Activated CD4-positive, CD25-positive, alpha-beta regulatory T cell treated with anti-CD3 and anti-CD28 coated beads, Interleukin-2, amount 50 U/mL, for 24 hours (primary cell): Measurements from ENCODE around the gene FIGN.

Experiments used
- ATAC-seq, 2 donors: fragments of 150-1000 bp; cut with Tn5 transposase; one replicate each; pipeline ENCODE4 v1.10.0; 2021; ENCODE audit warnings: mild to moderate bottlenecking in 1 of 2, moderate library complexity in 1 of 2

FIGN gene

DNA sequence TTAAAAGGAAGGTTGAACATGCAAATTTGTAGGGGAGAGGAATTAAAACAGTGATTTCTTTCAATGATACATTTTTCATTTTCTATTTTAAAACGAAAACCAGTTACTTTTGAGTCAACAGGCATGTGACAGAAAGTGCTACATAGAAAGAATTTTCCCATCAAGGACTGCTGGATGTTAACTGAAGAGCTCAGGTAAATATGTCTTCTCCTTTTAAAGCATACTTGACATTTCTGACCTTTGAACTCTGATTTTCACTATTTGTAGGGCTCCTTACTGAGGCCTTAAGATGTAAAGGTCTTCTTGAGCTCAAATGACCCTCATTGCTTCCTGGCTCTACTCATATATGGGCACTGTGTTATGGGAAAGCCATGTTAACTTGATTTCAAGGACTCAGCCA is 32.4 kb downstream of the FIGN start:
- ATAC-seq: no peak

DNA sequence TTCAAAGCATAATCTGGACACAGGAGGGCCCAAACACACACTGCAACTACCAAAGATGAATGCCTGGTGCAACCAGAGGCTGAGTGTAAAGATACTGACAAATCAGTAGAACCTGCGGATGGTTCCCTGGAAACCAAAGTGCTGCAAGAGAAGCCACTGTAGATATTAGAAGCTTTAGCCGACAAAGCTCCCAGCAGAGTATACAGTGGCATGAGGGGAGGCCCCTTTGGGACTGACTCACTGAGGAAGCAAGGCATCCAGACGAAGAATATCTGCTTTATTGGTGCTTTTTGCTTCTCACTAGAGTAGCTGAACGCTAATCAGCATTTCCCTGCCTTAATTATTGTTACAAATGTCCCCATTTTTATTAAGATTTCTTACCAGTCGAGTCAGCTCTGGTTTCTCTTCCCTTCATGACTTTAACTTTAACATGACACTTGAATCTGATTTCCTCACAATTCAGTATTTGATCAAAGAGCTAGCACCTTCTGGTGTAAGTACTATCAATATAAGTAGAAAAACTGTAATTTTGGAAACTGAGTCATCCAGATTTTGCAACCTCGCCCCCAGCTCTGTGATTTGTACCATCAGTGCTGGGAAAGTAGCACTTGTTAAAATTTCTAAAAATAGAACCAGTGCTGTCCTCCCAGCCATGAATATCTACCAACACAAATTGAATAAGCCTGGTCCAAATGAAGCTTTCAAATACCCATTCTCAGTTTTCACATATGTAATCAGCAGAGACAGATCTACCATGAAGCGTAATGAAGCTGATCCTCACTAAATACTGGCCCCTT is 34.2 kb downstream of the FIGN start:
- ATAC-seq: no peak

DNA sequence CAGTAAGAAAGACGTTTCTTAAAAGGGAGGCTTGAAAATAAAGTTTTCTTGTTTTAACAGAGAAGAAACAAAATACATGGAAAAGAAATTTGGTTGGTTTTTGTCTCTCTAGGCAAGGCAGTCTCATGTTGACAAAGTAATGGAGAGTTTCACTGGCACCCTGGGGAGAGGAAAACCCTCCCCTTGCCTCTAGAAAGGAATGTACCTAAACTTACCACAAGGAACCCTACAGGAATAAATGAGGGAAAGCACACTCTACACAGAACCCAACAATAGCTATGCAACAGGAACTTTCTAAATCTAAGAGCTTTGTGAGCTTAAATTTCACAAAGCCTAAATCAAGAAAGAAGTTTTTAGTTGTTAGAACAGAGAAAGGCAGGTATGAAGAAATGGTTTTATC is 37.0 kb downstream of the FIGN start:
- no peak for ATAC-seq

DNA sequence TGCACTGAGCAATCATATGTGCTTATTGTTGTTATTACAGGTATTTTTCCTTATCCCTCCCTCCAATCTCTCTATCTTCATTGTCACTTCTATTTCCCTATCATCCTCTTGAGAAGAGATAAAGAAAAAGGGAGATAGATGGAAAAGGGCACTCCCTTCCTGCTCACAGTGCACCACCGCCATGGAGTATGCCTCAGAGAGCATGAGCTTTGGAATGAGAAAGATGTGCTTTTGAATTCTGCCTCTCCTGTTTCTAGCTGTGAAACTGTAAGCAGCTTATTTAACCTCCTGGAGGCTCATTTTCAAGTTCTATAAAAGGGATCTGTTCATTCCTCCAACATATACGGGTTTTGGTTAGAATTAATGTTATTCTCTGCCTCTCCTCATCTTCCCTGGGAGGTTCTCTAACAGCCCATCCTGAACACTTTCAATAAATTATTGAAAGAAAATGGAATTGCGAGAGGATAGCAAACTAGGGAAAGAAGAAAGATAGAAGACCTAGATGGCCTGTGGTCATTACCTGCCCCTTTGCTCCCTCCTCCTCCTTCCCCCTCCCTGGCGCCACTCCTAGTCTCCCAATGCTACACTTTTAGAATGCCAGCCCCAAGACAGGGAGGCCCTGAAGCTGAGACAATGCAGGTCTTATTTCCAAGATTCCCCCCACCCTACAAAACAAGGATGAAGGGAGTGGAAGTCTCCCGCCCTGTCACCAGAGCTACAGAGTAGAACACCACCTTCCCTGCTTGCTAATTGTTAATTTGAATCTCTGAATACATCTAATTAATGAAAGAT is 37.8 kb downstream of the FIGN start:
- no peak for ATAC-seq

GRCh38 chr2:163697429-163697828 is 38.4 kb downstream of the FIGN start:
- no peak for ATAC-seq

- no peak for ATAC-seq
Observed at GRCh38 chr2:163693484-163693883, 42.3 kb downstream of the FIGN start.

GRCh38 chr2:163692611-163693482 is 43.0 kb downstream of the FIGN start:
- ATAC-seq: no peak

DNA sequence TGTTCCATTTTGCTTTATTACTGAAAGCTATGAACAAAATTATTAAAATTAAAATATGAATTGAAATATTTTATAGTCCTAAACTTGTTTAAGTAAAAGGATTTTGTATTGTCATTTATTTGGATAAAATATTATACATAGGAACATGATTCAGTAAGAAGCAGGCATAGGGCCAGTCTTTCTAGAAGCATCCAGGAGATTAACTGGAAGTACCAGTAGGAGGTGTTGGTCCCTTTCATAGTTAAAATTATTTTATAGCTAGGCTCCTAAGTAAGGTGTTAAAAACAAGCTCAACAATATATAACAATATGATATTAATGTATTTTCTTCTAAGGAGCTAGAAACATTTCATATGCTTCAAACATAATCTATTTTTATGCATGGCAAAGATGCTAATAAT is 43.7 kb downstream of the FIGN start:
- ATAC-seq: no peak

DNA sequence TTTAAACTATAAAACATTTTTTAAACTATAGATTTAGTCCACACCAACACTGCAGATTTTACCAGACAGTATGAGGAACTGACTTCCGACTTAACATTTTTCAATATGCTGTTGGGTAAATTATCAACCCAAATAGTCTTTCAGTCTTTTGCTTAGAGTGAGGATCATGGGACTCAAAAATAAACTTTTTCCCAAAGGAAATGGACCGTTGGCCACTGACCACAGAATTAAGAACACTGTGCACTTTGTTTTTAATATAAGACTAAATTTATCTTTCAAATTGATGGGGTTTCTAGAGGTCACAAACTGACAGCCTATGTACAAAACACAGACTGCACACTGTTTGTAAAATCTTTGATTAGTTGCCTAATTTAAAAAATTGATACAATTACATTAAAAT is 44.9 kb downstream of the FIGN start:
- ATAC-seq: no peak

- ATAC-seq: no peak
Observed at GRCh38 chr2:163687217-163687616, 48.6 kb downstream of the FIGN start.

- no peak for ATAC-seq
Observed at GRCh38 chr2:163686289-163686688, 49.5 kb downstream of the FIGN start.

- no peak for ATAC-seq
Observed at GRCh38 chr2:163682695-163683094, 53.1 kb downstream of the FIGN start.

DNA sequence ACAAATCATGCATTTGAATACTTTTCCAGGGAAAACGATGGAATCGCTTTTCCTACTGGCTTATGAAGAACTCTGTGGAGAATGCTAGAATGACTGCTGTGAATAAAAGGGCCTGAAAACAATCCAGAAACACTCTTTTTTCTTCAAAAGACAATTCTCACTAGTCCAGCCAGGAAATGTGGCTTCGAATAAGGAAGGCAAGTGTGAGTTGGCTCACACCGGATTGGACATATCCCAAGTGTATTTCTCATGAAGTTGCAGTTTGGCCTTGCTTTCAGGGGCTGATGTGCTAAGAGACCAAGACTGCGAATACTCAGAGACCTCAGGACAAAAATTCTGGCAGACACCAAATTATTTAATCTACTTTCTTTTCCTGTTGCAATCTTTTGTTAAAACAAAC is 54.1 kb downstream of the FIGN start:
- ATAC-seq: no peak

GRCh38 chr2:163675388-163675787 is 60.4 kb downstream of the FIGN start:
- ATAC-seq: no peak

DNA sequence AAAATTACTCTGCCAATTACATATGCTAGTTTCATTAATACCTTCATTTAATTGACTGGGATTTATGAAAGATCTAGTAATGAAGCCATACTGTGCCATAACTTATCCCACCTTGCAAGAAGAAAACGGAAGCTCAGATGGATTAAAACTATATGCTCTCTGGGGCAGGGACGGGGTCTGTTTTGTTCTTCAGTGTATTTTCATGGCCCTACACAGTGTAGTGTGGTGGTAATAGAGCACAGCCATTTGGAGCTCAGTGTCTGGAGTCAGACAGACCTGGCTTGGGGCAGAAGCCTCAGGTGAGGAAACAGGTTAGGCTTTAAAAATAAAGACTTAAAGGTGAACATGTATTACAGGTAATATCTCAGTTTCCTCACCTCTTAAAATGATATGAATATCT is 62.3 kb downstream of the FIGN start:
- no peak for ATAC-seq

DNA sequence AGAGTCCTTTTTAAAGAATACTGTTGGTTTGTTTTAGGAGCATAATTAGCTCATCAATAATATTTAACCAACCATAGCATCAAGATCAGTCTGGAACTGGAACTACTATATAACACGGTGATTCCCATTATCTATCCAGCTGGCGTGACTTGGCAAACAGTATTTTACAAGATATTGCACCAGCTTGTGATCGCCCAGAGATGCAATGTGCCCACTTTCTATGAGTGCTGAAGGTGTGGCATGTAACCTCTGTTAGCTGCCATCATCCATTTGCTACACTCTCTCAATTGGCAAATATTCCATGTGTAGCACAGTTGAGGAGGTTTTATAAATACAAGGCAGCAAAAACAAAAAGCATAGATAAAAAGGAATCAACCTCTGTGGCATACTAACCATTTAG is 64.9 kb downstream of the FIGN start:
- ATAC-seq: no peak

DNA sequence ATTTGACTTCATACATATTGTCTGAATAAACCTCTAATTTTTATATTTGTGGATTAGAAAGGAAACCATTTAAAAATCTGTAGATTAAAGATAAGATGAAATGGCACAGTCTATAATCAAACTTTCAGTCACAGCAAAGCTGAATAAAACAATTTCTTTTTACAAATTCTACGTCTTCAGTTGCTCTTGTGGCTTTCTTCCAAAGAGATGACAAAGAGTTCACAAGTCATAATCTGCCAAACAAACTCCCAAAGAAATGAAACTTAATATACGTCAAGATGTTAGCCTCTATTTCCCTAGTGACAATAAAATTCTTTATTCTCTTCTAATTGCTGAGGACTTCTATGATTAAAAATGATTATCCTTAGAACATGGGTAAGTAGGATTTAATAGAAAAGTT is 66.3 kb downstream of the FIGN start:
- no peak for ATAC-seq

DNA sequence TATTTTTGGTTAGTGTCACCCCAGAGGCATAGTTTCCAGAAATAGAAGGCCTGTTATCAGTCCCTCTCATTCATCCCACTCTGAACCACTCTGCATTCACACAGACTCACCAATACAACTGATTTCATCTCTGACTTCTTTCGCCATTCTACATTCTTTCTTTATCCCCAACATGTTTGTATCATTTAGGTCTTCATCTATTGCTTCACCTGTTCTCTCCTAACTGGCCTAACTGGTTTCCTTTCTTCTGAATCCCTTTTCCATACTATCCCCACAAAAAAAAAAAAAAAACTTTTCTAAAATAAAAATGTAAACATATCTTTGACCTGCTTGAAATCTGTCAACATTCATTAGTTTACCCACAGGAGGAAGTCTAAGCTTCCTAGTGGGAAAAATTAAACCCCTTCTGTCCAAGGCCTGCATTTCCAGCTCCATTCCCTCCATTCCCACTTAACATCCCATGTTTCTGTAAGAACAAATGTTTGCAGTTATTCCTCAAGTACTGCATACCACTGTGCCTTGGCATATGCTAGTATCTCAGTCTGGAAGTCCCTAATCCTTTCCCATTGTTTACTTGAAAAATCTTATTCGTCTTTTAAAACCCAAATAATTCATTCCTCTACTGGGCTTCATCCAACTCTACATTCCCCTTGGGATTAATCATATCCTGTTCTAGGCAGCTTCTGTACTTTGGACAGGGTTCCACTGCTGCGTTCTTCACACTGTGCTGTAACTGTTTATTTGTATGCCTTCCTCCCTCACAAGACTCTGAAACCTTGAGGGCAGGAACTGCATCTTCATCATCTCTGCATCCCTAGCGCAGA is 68.5 kb downstream of the FIGN start:
- no peak for ATAC-seq

DNA sequence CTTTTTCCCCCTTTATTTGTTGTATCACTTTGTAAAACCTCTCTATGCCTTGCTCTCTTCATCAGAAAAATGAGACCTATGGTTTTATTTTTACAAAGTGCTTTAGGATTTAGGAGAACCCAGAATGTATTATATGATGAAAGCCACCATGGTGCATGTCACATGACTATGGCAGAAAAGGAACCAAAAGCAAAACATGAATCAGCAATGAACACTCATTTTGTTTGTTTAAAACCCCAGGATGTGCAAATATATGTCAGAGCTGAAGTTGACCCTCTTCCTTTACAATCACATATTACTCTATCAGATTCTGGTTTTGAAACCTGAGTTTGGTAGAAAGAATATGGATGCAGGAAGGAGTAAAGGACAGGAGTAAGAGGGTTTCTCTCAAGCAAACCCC is 70.0 kb downstream of the FIGN start:
- no peak for ATAC-seq

DNA sequence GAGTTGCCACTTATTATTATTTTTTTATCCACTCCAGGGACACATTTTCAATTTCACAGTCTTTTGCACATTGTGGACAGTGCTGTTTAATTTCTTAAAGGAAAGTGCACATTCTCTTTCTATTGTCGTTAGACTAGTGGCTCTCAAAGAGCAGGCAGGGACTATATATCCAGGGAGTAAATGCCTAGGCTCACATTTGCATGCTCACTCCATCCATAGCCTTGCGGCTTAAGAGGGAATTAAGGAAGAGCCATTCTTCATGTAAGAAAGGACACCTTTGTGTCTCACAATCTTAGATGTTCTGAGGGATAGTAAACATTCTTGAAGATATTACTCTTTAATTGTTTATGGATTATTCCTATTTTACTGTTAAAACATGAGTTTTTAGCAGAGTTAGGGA is 70.8 kb downstream of the FIGN start:
- no peak for ATAC-seq

- ATAC-seq: no peak
Observed at GRCh38 chr2:163664610-163665009, 71.2 kb downstream of the FIGN start.

- ATAC-seq: no peak
Observed at GRCh38 chr2:163662141-163662780, 73.5 kb downstream of the FIGN start.
